ENCODE measurements around the gene ST8SIA4. TPM values are rescaled to one million over a fixed set of nuclear protein-coding genes. Genes with fewer than 3 reads are reported as not detected.

ST8SIA4 gene
- total RNA-seq, 2 donors from 2014 or later = 0.80 to 0.82 TPM

GRCh38 chr5:100896054-100896453 is 7.0 kb downstream of the ST8SIA4 start:
- Histone ChIP-seq H3K4me3 (no peak overlapping the region), H3K36me3 (no peaks in the 10 kb centered on the region), H3K4me1 (replicated peaks) (no peaks in the 10 kb centered on the region), H3K27me3 (replicated peaks; ENCODE audit: insufficient read depth) (no peaks in the 10 kb centered on the region), H3K9me3 (no peaks in the 10 kb centered on the region), H3K27ac (no peak overlapping the region)
- 93% methylated on average over 2 of the region's 2 CpGs for WGBS
- TF ChIP-seq POLR2AphosphoS5 (IDR thresholded peaks at IDR 0.05) = no peak
- no peak for TF ChIP-seq CTCF (IDR thresholded peaks at IDR 0.05)
- TF ChIP-seq POLR2A (IDR thresholded peaks at IDR 0.05) = no peak
- DNase-seq (ENCODE audit: low spot score) = no peak
- intact Hi-C loops (cut with DNase I) = no loop called here

GRCh38 chr5:100890461-100891008 is 12.5 kb downstream of the ST8SIA4 start:
- intact Hi-C loops (cut with DNase I) = no loop called here
- H3K27me3 ChIP-seq (replicated peaks; ENCODE audit: insufficient read depth) = no peaks in the 10 kb centered on the region
- no peaks in the 10 kb centered on the region for H3K9me3 ChIP-seq
- TF ChIP-seq CTCF (IDR thresholded peaks at IDR 0.05) = no peak
- no peak for TF ChIP-seq POLR2A (IDR thresholded peaks at IDR 0.05)
- TF ChIP-seq POLR2AphosphoS5 (IDR thresholded peaks at IDR 0.05) = no peak
- no peak for DNase-seq (ENCODE audit: low spot score)
- no peak overlapping the region for H3K4me3 ChIP-seq
- 41% methylated on average over 3 of the region's 3 CpGs for WGBS
- no peaks in the 10 kb centered on the region for H3K36me3 ChIP-seq
- H3K27ac ChIP-seq = no peak overlapping the region
- no peaks in the 10 kb centered on the region for H3K4me1 ChIP-seq (replicated peaks)

- H3K27me3 ChIP-seq (replicated peaks; ENCODE audit: insufficient read depth) = no peaks in the 10 kb centered on the region
- H3K36me3 ChIP-seq = no peaks in the 10 kb centered on the region
- TF ChIP-seq POLR2AphosphoS5 (IDR thresholded peaks at IDR 0.05) = no peak
- no peak for TF ChIP-seq POLR2A (IDR thresholded peaks at IDR 0.05)
- no peak for TF ChIP-seq CTCF (IDR thresholded peaks at IDR 0.05)
- intact Hi-C loops (cut with DNase I) = no loop called here
- DNase-seq (ENCODE audit: low spot score) = no peak
- no peaks in the 10 kb centered on the region for H3K9me3 ChIP-seq
- no peak overlapping the region for H3K4me3 ChIP-seq
- whole genome bisulfite sequencing = 72% methylated on average over 3 of the region's 3 CpGs
- no peak overlapping the region for H3K27ac ChIP-seq
- no peaks in the 10 kb centered on the region for H3K4me1 ChIP-seq (replicated peaks)
These were observed 13.2 kb downstream of the ST8SIA4 start for GRCh38 chr5:100889896-100890295.

GRCh38 chr5:100889165-100889743 is 13.8 kb downstream of the ST8SIA4 start:
- 74% methylated on average over 4 of the region's 4 CpGs for WGBS
- H3K4me1 ChIP-seq (replicated peaks) = no peaks in the 10 kb centered on the region
- no peaks in the 10 kb centered on the region for H3K27me3 ChIP-seq (replicated peaks; ENCODE audit: insufficient read depth)
- TF ChIP-seq POLR2AphosphoS5 (IDR thresholded peaks at IDR 0.05) = no peak
- TF ChIP-seq CTCF (IDR thresholded peaks at IDR 0.05) = no peak
- TF ChIP-seq POLR2A (IDR thresholded peaks at IDR 0.05) = no peak
- H3K9me3 ChIP-seq = no peaks in the 10 kb centered on the region
- H3K27ac ChIP-seq = no peak overlapping the region
- H3K4me3 ChIP-seq = no peak overlapping the region
- intact Hi-C loops (cut with DNase I) = no loop called here
- no peak for DNase-seq (ENCODE audit: low spot score)
- no peaks in the 10 kb centered on the region for H3K36me3 ChIP-seq

- 80% methylated on average over 2 of the region's 2 CpGs for WGBS
- intact Hi-C loops (cut with DNase I) = no loop called here
- Histone ChIP-seq H3K4me1 (replicated peaks) (no peaks in the 10 kb centered on the region), H3K36me3 (no peaks in the 10 kb centered on the region), H3K27ac (no peak overlapping the region), H3K4me3 (no peak overlapping the region), H3K27me3 (replicated peaks; ENCODE audit: insufficient read depth) (no peaks in the 10 kb centered on the region), H3K9me3 (no peaks in the 10 kb centered on the region)
- DNase-seq (ENCODE audit: low spot score) = no peak
- TF ChIP-seq POLR2AphosphoS5 (IDR thresholded peaks at IDR 0.05) (no peak), POLR2A (IDR thresholded peaks at IDR 0.05) (no peak), CTCF (IDR thresholded peaks at IDR 0.05) (no peak)
These were observed 25.8 kb downstream of the ST8SIA4 start for GRCh38 chr5:100877274-100877673.
